ENCODE data around the gene ACADSB. TPM values are rescaled to one million over a fixed set of nuclear protein-coding genes. Genes with fewer than 3 reads are reported as not detected.

Gene ACADSB
- total RNA-seq, 1 donor from 2014 or later: 15.0 TPM

- H3K4me3 ChIP-seq: no peak overlapping the region
- peaks cover 13% of the 10 kb centered on the region for H4K20me1 ChIP-seq (ENCODE audit: low read depth)
- H3F3A ChIP-seq (ENCODE audit: low read depth): no peaks in the 10 kb centered on the region
- Mint-ChIP-seq H3K4me1 (peaks cover 18% of the 10 kb centered on the region), H3K4me3 (no peak overlapping the region), H3K36me3 (no peaks in the 10 kb centered on the region), H3K27ac (no peak overlapping the region), H3K27me3 (ENCODE audit: insufficient read depth, low read depth) (peaks cover 2% of the 10 kb centered on the region), H3K9me3 (no peaks in the 10 kb centered on the region)
- no peak for TF ChIP-seq CTCF (IDR thresholded peaks at IDR 0.05)
- TF ChIP-seq EZH2 (IDR thresholded peaks at IDR 0.05): no peak
- no peak for TF ChIP-seq EZH2phosphoT487 (IDR thresholded peaks at IDR 0.05)
- DNase-seq (ENCODE audit: low spot score): no peak
- H3K27me3 ChIP-seq: no peaks in the 10 kb centered on the region
- no peak overlapping the region for H2AFZ ChIP-seq (replicated peaks)
- H3K9me3 ChIP-seq (ENCODE audit: low read depth): no peaks in the 10 kb centered on the region
- H3K9ac ChIP-seq: no peak overlapping the region
- H3K27ac ChIP-seq: no peak overlapping the region
- peaks cover 21% of the 10 kb centered on the region for H3K4me1 ChIP-seq
- no peak overlapping the region for H3K4me2 ChIP-seq
- H3K79me2 ChIP-seq (ENCODE audit: low read depth): peaks cover 86% of the 10 kb centered on the region
- H3K36me3 ChIP-seq: no peaks in the 10 kb centered on the region
Measured at GRCh38 chr10:123004298-123004697, 4.5 kb upstream of the ACADSB start.

GRCh38 chr10:123007558-123008354 lies 1.1 kb upstream of the ACADSB start:
- Mint-ChIP-seq H3K9me3 (no peaks in the 10 kb centered on the region), H3K4me1 (peaks cover 32% of the 10 kb centered on the region), H3K27ac (peak overlapping the region; percentile 10), H3K36me3 (peaks cover 7% of the 10 kb centered on the region), H3K27me3 (ENCODE audit: insufficient read depth, low read depth) (peaks cover 4% of the 10 kb centered on the region), H3K4me3 (peak overlapping the region; percentile 100)
- Histone ChIP-seq H3K4me2 (peak overlapping the region; percentile 84), H3K27me3 (peaks cover 9% of the 10 kb centered on the region), H3K4me3 (peak overlapping the region; percentile 80), H3K4me1 (peaks cover 16% of the 10 kb centered on the region), H3F3A (ENCODE audit: low read depth) (no peaks in the 10 kb centered on the region), H3K27ac (no peak overlapping the region), H3K36me3 (no peaks in the 10 kb centered on the region), H4K20me1 (ENCODE audit: low read depth) (peaks cover 8% of the 10 kb centered on the region), H3K79me2 (ENCODE audit: low read depth) (peaks cover 68% of the 10 kb centered on the region), H3K9me3 (ENCODE audit: low read depth) (no peaks in the 10 kb centered on the region), H3K9ac (peak overlapping the region; percentile 81), H2AFZ (replicated peaks) (peak overlapping the region; percentile 87)
- DNase-seq (ENCODE audit: low spot score): peak; percentile 62
- TF ChIP-seq CTCF (IDR thresholded peaks at IDR 0.05): no peak
- no peak for TF ChIP-seq EZH2 (IDR thresholded peaks at IDR 0.05)
- no peak for TF ChIP-seq EZH2phosphoT487 (IDR thresholded peaks at IDR 0.05)

GRCh38 chr10:123009105-123009820 lies 457 bp downstream of the ACADSB start:
- Mint-ChIP-seq H3K36me3 (peaks cover 9% of the 10 kb centered on the region), H3K27me3 (ENCODE audit: insufficient read depth, low read depth) (peaks cover 4% of the 10 kb centered on the region), H3K4me1 (peaks cover 32% of the 10 kb centered on the region), H3K9me3 (no peaks in the 10 kb centered on the region), H3K4me3 (peak overlapping the region; percentile 100), H3K27ac (peak overlapping the region; percentile 83)
- H3K27me3 ChIP-seq: peaks cover 9% of the 10 kb centered on the region
- peaks cover 16% of the 10 kb centered on the region for H3K4me1 ChIP-seq
- H3K79me2 ChIP-seq (ENCODE audit: low read depth): peaks cover 54% of the 10 kb centered on the region
- no peaks in the 10 kb centered on the region for H3K9me3 ChIP-seq (ENCODE audit: low read depth)
- no peaks in the 10 kb centered on the region for H3F3A ChIP-seq (ENCODE audit: low read depth)
- H2AFZ ChIP-seq (replicated peaks): peak overlapping the region; percentile 77
- H3K9ac ChIP-seq: peak overlapping the region; percentile 48
- no peaks in the 10 kb centered on the region for H3K36me3 ChIP-seq
- peak overlapping the region; percentile 84 for H3K4me2 ChIP-seq
- peak; percentile 51 for DNase-seq (ENCODE audit: low spot score)
- H3K4me3 ChIP-seq: peak overlapping the region; percentile 80
- TF ChIP-seq CTCF (IDR thresholded peaks at IDR 0.05) (no peak), EZH2 (IDR thresholded peaks at IDR 0.05) (no peak), EZH2phosphoT487 (IDR thresholded peaks at IDR 0.05) (no peak)
- H3K27ac ChIP-seq: no peak overlapping the region
- H4K20me1 ChIP-seq (ENCODE audit: low read depth): peaks cover 8% of the 10 kb centered on the region

All from neural progenitor cell (in vitro differentiated cells).